Motor neuron (in vitro differentiated cells): Measurements from ENCODE around the gene HPCAL1. TPM values are rescaled to one million over a fixed set of nuclear protein-coding genes. Genes with fewer than 3 reads are reported as not detected.

ENCODE experiments used
- ATAC-seq, 8 experiments: fragments of 200-7000 bp; cut with Tn5 transposase; replicated peaks in 6 of 8; 2 replicates each; pipeline ENCODE4 v1.8.0; 2021; ENCODE audit warnings: mild to moderate bottlenecking in 8 of 8, moderate library complexity in 8 of 8
- H3K27ac ChIP-seq, 2 donors: fragments of 250-450 bp; sonication (Bioruptor Pico); 2 replicates each; pipeline ENCODE4 v1.9.0; 2021; ENCODE audit warnings: antibody characterized with exemption in 2 of 2, mild to moderate bottlenecking in 2 of 2, moderate library complexity in 1 of 2
- H3K4me1 ChIP-seq, 2 donors: fragments of 250-450 bp; sonication (Bioruptor Pico); replicated peaks in 1 of 2; 2 replicates each; pipeline ENCODE4 v1.6.1; 2021; ENCODE audit warnings: antibody characterized with exemption in 2 of 2, mild to moderate bottlenecking in 2 of 2, moderate library complexity in 1 of 2
- H3K4me3 ChIP-seq, 5 donors: fragments of 250-450 bp; sonication (Bioruptor Pico); 2 replicates each; pipeline ENCODE4 v1.9.0; 2021; ENCODE audit warnings: antibody characterized with exemption in 5 of 5, mild to moderate bottlenecking in 5 of 5, moderate library complexity in 4 of 5
- WGBS, 10 experiments: fragments of 450-650 bp; shearing (Covaris generic); methylation state at CpG; one replicate each; pipeline ENCODE4 v1.0.0; 2022; 5-methylcytosine and 5-hydroxymethylcytosine counted together
- in situ Hi-C, 9 experiments: fragments of 400-800 bp; cut with MboI; loops; one replicate each; pipeline ENCODE4 v1.15.0; 2021; ENCODE audit warnings: low sequenced_read_pairs in 9 of 9, low pct_unique_long_range_greater_than_20kb in 2 of 9; ENCODE audit not compliant: unreplicated experiment in 9 of 9
- total RNA-seq, 8 experiments: library from RNA; unstranded; fragments of 300-600 nt; gene quantifications; 2 replicates each; pipeline versions ENCODE4 v1.2.3 to v1.2.4, GENCODE V29; 2022

The HPCAL1 gene
- total RNA-seq, 8 experiments from 2014 or later, result 19.0 to 43.2 (median 24.9) TPM

- H3K4me1 ChIP-seq, result peaks cover 14 to 18% of the 10 kb centered on the region in 2 donors
- no peak for ATAC-seq
- H3K27ac ChIP-seq, result no peak overlapping the region
- in situ Hi-C loops, result no loop called here
- no peak overlapping the region for H3K4me3 ChIP-seq
- 85 to 86% methylated on average over 1 to 4 of the region's 16 CpGs; no CpG with 5 or more reads in 8 of the 10 experiments for WGBS, 10 experiments
Measured at GRCh38 chr2:10397297-10397875, 94.7 kb downstream of the HPCAL1 start.

DNA sequence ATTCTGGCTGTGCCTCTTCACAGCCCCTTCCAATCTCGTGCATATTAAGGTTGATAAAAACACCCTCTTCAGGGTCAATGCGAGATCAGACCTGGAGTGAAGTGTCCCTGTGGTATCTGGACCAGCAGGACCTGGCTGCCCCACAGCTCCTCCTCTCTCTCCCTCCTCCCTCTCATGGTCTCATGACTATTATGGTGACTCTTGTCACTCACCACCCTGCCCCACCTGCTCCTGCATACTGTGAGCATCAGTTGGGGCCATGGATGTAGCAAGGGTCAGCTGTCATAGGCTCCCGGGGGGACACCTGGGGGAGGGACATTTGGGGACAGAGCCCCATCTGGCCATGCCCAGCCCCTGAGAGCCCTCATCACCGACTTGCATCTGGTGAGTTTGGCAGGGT, 95.2 kb downstream of the HPCAL1 start:
- 20 to 100% (median 60%) methylated on average over 1 of the region's 4 CpGs; no CpG with 5 or more reads in 6 of the 10 experiments for WGBS, 10 experiments
- in situ Hi-C loops, result no loop called here
- Histone ChIP-seq H3K27ac (no peak overlapping the region), H3K4me1 (peaks cover 9 to 13% of the 10 kb centered on the region in 2 donors), H3K4me3 (no peak overlapping the region)
- no peak for ATAC-seq

GRCh38 chr2:10398496-10398895, 95.8 kb downstream of the HPCAL1 start:
- peak in 3 of 8 experiments; percentile 66 to 83 (median 80) for ATAC-seq
- 0 to 100% (median 7%) methylated on average over 1 to 3 of the region's 14 CpGs; no CpG with 5 or more reads in 5 of the 10 experiments for WGBS, 10 experiments
- in situ Hi-C loops, result no loop called here
- no peak overlapping the region for H3K27ac ChIP-seq
- H3K4me3 ChIP-seq, result no peak overlapping the region
- peaks cover 3 to 7% of the 10 kb centered on the region in 2 donors for H3K4me1 ChIP-seq

DNA sequence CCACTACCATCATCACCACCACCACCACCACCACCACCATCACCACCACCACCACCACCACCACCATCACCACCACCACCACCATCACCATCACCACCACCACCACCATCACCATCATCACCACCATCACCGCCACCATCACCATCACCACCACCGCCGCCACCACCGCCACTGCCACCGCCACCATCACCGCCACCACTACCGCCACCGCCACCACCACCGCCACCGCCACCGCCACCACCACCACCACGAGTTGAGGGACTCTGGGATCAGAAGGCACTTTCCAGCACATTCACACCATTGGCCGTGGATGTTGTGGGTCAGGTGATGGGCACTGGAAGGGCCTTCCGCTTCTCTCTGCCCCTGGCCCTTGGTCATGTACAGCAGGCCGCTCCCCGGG, 96.7 kb downstream of the HPCAL1 start:
- WGBS, 10 experiments, result 0 to 100% methylated on average over 1 of the region's 16 CpGs; no CpG with 5 or more reads in 8 of the 10 experiments
- H3K4me1 ChIP-seq, result no peaks in the 10 kb centered on the region
- H3K4me3 ChIP-seq, result no peak overlapping the region
- in situ Hi-C loops, result no loop called here
- no peak overlapping the region for H3K27ac ChIP-seq
- no peak for ATAC-seq

DNA sequence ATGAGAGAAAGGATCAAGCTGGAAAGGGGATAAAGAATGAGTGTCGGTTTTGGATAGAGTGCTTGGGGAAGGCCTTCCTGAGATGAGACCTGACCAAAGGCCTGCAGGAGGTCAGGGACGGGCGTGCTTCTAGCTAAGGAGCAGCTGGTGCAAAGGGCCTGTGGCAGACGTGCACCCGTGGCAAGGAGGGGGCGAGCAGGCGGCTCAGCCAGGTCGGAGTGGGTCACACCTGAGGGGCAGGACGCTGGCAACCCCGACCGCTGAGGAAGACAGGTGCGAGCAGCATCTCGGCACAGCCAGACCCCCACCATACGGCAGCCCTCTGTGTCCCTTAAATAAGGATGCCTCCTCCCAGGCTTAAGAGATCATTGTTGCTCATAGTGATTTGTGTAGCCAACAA, 97.3 kb downstream of the HPCAL1 start:
- ATAC-seq, result no peak
- H3K4me3 ChIP-seq, result no peak overlapping the region
- H3K4me1 ChIP-seq, result no peaks in the 10 kb centered on the region
- in situ Hi-C loops, result loop anchor here in 6 of 9 experiments (10.0 to 25.0 kb wide), 2 partner anchors 255 to 263 kb away; no protein-coding TSS in a partner anchor
- 86 to 100% (median 92%) methylated on average over 1 to 5 of the region's 14 CpGs; no CpG with 5 or more reads in 5 of the 10 experiments for WGBS, 10 experiments
- no peak overlapping the region for H3K27ac ChIP-seq

DNA sequence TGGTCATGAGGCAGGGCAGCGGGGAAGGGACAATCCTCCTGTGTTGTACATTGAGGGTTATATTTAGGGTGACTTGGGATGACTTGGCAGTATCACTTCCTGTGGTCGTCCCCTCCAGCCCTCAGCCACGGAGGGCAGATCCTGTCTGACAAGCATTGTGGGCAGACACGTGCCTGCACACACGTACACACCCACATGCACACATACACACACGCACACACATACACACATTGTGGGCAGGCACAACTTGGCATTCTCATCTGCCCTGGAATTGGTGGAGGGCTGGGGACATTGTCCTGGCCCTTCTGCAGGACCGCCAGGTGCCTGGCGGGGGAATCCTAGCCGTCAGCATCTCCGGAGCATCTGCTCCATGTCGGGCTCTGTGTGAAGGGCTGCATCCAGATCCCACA, 97.9 kb downstream of the HPCAL1 start:
- 73 to 100% (median 100%) methylated on average over 2 to 3 of the region's 11 CpGs; no CpG with 5 or more reads in 7 of the 10 experiments for WGBS, 10 experiments
- Histone ChIP-seq H3K4me1 (no peaks in the 10 kb centered on the region), H3K27ac (no peak overlapping the region), H3K4me3 (no peak overlapping the region)
- in situ Hi-C loops, result loop anchor here in 6 of 9 experiments (10.0 to 25.0 kb wide), 2 partner anchors 256 to 263 kb away; no protein-coding TSS in a partner anchor
- no peak for ATAC-seq

GRCh38 chr2:10400978-10401951, 98.6 kb downstream of the HPCAL1 start:
- H3K4me3 ChIP-seq, result no peak overlapping the region
- no peaks in the 10 kb centered on the region for H3K4me1 ChIP-seq
- peak in 1 of 8 experiments; percentile 8 for ATAC-seq
- 40 to 100% (median 86%) methylated on average over 1 to 9 of the region's 21 CpGs; no CpG with 5 or more reads in 4 of the 10 experiments for WGBS, 10 experiments
- H3K27ac ChIP-seq, result no peak overlapping the region
- in situ Hi-C loops, result loop anchor here in 6 of 9 experiments (10.0 to 25.0 kb wide), 2 partner anchors 256 to 264 kb away; no protein-coding TSS in a partner anchor

DNA sequence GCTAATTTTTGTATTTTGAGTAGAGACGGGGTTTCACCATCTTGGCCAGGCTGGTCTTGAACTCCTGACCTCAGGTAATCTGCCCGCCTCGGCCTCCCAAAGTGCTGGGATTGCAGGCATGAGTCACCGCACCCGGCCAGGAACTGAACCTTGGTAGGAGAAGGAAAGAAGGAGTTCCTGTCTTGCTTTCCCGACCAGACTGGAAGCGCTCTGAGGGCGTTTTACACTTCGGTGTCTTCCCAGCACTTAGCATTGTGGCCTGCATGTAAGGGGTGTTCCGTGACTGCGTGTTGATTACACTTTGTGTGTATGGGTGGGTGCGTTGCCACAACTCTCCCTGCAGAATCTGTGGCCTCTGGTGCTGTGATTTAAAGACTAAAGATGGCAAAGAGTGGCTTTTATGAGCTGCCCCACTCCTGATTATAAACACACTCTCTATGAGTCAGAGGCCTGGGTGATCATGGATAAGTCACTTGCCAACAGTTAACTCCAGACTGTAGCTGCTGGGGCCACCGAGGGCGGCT, 99.4 kb downstream of the HPCAL1 start:
- in situ Hi-C loops, result loop anchor here in 6 of 9 experiments (10.0 to 25.0 kb wide), 2 partner anchors 257 to 265 kb away; no protein-coding TSS in a partner anchor
- H3K4me3 ChIP-seq, result no peak overlapping the region
- 60 to 100% (median 81%) methylated on average over 1 to 10 of the region's 14 CpGs; no CpG with 5 or more reads in 3 of the 10 experiments for WGBS, 10 experiments
- no peak overlapping the region for H3K27ac ChIP-seq
- H3K4me1 ChIP-seq, result no peaks in the 10 kb centered on the region
- ATAC-seq, result peak in 1 of 8 experiments; percentile 9

- Histone ChIP-seq H3K4me3 (no peak overlapping the region), H3K4me1 (no peaks in the 10 kb centered on the region), H3K27ac (no peak overlapping the region)
- in situ Hi-C loops, result loop anchor here in 6 of 9 experiments (10.0 to 25.0 kb wide), 2 partner anchors 258 to 265 kb away; no protein-coding TSS in a partner anchor
- 30 to 100% (median 83%) methylated on average over 1 to 8 of the region's 8 CpGs; no CpG with 5 or more reads in 1 of the 10 experiments for WGBS, 10 experiments
- no peak for ATAC-seq
Measured at GRCh38 chr2:10402653-10403215, 100.0 kb downstream of the HPCAL1 start.

DNA sequence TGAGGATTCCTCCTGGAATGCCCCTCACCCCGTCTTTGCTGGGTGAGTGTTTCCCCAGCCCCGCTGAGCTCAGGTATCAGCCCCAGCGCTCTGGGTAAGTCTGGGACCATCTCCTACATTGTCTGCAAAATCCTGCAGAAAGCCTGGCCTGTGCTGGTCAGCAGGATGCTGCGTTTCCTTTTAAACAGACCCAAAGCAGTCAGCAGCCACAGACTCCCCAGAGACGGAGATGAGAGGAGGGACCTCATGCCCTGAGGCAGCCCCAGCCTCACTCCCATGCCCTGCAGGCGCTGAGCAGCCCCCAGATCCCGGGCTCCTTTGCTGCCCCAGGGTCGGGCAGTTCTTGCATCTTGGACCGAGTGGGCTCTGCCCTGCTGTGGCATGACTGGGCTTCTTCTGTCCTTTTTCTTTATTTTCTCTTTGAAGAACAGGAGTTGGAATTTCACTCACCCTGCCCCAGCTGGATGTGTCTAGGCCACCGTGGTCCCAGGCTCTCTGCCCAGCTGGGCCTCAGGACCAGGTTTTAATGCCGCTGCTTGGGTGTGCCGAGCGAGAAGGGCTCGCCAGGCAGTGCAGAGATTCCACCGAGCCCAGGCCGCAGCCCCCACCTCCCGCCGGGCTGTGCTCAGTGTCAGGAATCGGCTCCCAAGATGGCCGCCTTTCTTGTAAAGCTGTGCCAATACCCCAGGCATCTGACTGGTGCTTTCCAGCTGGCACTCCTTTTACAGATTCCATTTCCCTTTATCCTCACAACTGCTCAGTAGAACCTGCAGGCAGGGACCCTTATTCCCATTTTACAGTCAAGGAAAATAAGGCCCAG, 101.8 kb downstream of the HPCAL1 start:
- in situ Hi-C loops, result loop anchor here in 6 of 9 experiments (10.0 to 25.0 kb wide), 2 partner anchors 260 to 267 kb away; no protein-coding TSS in a partner anchor
- H3K4me1 ChIP-seq, result peaks cover 3 to 6% of the 10 kb centered on the region in 2 donors
- H3K4me3 ChIP-seq, result no peak overlapping the region
- no peak overlapping the region for H3K27ac ChIP-seq
- ATAC-seq, result peak in 1 of 8 experiments; percentile 20
- 40 to 100% (median 80%) methylated on average over 1 to 7 of the region's 20 CpGs; no CpG with 5 or more reads in 3 of the 10 experiments for WGBS, 10 experiments

GRCh38 chr2:10405448-10405847, 102.7 kb downstream of the HPCAL1 start:
- WGBS, 10 experiments, result 95 to 100% methylated on average over 1 to 4 of the region's 13 CpGs; no CpG with 5 or more reads in 8 of the 10 experiments
- in situ Hi-C loops, result loop anchor here in 6 of 9 experiments (10.0 to 25.0 kb wide), 2 partner anchors 261 to 268 kb away; no protein-coding TSS in a partner anchor
- peak in 2 of 8 experiments; percentile 7 to 9 for ATAC-seq
- Histone ChIP-seq H3K4me1 (peaks cover 10 to 13% of the 10 kb centered on the region in 2 donors), H3K4me3 (no peak overlapping the region), H3K27ac (no peak overlapping the region)
